Measurements from ENCODE around the gene TMEM106C. TPM values are rescaled to one million over a fixed set of nuclear protein-coding genes. Genes with fewer than 3 reads are reported as not detected.

The TMEM106C gene, protein sequence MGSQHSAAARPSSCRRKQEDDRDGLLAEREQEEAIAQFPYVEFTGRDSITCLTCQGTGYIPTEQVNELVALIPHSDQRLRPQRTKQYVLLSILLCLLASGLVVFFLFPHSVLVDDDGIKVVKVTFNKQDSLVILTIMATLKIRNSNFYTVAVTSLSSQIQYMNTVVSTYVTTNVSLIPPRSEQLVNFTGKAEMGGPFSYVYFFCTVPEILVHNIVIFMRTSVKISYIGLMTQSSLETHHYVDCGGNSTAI
- polyA plus RNA-seq (2013, experiment 1 of 2; ENCODE audit: insufficient read length) = 60.1 TPM
- 33.9 TPM for polyA plus RNA-seq (2013, experiment 2 of 2; ENCODE audit: insufficient read length)

DNA sequence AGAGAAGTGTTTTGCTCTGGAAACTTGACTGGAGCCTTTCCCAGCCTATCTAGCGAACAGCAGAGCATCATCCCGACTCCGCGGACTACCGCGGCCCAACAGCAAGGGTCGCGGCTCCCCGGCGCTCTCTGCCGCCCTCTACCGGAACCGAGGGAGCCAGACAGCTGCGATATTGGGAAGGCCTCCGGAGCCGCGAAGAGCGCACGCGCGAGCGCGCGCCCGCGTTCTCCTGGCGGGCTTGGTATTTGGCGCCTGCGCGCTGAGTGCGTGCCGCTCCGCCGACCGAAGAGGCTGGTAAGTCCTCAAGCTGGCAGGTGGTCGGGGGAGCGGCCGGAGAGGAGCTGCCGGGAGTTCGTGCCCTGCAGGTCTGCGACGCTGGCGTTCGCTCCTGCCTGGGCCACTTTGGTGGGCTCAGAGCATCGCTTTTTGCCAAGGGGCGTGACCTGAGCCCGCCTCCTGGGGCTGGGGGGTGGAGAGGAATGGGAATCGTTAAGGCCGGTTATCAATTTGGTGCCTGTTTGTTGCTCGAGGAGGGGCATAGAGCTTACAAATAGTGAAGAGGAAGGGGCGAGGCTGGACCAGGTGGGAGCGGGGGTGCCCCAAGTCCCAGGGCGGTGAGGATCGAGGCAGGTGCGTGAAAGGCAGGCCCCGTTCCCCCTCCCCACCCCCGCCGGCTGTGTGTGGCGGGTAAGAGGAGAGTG is at the start of gene TMEM106C:
Gene TMEM106C (plus strand): TSS at position 257 of the 701 bp plus-strand sequence. CDS start 641 bp downstream, outside the sequence.
- peak; percentile 85 for DNase-seq

DNA sequence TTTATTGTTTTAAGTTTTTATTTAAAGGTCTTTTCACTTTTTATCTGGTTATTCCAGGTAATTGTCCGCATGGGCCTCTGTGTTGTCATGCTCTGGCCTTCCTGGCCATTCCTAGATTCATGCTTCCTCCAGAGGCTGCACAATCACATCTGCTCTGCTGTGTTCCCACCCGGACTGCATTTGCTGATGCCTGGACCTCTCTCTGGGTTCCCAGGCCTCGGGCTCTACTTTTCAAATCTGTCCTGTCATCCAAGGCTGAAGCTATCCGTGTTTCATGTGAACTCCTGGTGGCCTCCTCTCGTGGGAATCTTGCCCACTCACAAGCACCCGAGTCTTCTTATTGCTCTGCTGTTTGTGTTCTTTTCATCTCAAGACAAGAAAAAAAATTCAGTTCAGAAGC is 42.5 kb upstream of the TMEM106C start:
- no peak for DNase-seq

DNA sequence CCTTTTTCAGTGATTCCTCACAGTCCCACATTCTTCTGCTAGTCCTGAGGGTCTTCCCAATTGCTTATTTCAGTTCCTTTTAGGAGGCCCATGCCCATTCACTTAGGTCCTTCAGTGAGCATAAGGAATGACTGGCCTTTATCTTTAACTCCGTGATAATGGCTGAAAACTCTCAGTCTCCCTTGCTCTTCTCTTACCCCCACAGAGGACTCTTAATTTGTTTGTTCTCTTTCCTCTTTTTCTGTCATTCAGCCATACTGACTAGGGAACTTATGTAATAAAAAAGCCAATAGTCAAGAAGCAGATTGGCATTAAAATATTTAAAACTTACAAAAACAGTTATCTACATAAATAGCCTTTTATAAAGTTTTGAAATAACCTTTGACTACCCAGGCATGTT is 41.5 kb upstream of the TMEM106C start:
- DNase-seq = no peak

DNA sequence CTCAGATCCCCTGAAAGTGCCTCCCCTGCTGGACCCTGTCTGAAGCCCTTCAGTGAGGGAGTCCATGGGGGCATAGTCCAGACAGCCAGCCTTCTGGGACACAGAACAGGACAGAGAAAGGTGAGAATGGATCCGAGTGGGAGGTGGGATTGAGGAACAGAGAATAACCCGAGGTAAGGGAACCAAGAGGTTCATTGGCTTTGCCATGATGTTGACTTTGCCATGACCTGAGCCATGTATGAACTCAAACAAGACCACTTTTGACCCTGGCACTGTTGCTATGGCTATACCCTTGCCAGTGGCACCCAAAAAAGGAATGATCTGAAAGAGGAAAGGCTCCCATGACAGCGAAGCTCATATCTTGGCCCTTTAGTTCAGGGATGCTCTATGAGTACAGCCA is 36.0 kb upstream of the TMEM106C start:
- DNase-seq = no peak

DNA sequence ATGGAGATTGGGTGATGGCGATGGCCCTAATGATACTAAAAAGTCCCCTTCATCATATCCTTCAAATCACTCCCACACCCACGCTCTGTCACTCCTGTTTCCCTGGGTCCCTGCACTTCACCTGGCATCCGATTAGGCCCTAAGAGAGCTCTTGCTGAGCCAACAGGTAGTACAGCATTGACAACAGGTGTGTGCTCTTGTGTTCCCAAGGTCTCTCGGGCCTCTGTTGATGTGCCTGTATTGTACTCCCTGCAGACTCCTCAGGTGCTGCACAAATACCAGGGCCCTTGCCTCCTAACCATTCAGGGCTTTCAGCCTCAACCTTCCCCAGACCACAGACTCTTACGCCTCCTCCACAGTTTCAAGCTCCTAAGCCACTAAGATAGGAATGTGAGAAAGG is 32.8 kb upstream of the TMEM106C start:
- no peak for DNase-seq

DNA sequence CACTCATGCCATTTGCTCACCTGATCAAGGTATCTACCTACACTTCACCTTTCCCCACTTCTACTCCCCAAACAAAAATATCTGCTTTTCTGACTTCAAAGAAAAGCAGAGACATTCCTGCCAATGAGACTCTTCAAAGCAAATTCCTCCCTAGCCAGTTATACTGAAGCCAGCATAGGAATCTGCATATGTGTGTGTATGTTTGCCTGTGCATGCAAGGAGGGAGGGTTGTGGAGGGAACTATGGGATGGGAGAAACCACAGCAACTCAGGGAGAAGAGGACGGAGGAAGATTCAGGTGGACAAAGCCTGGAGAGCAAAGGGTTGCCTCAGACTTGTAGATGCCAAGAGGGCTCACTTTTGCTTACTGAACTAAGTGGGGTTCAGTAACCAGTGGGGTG is 32.2 kb upstream of the TMEM106C start:
- DNase-seq = no peak

DNA sequence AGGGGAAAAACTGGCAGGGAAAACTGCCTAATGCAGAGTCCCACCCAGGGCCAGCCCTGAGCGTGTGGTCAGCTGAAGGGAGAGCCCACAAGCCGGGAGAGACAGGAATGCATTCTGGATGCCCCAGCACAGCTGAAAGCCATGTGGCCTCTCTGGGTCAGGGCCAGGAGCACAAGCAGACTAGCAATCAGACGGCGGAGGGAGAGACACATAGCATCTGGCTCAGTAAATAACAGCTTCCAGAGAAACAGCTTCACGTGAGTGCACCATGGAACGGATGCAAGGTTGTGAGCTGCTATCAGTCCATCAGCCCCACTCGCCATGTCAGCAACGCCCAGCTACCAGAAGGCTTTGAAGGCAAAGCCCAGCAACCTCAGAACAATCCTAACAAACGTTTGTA is 28.2 kb upstream of the TMEM106C start:
- peak; percentile 69 for DNase-seq

DNA sequence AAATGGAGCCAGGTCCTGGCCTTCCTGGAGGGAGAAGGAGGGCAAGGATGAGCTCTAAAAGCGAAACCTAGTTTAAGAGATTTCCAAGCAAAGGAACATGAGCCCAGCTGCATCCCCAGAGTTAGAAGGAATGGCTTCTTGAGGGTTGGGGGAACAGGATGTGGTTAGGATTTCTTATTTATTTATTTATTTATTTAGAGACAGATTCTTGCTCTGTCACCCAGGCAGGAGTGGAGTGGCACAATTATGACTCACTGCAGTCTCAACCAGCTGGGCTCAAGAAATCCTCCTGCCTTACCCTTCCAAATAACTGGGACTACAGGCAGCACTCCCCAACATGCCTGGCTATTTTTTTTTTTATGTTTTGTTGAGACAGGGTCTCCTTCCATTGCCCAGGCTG is 25.3 kb upstream of the TMEM106C start:
- DNase-seq = peak; percentile 81

DNA sequence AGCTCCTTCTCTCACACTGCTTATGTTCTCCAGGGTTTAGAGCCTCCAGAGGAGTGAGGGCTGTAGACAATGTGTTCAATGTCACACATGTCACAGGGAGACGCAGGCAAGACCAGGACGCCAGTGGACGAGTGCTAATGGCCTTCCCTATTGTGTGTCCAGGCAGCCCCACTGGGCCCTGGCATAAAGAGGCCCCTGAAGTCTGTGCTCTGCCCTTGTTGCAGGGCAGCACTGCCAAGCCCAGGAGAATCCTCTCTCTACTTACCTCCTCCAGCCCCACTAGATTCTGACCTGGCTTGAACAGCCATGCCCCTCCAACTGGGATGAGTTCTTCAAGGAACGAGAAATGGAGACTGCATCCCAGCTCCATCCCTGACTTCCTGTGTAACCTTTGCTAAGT is 24.8 kb upstream of the TMEM106C start:
- DNase-seq = no peak

DNA sequence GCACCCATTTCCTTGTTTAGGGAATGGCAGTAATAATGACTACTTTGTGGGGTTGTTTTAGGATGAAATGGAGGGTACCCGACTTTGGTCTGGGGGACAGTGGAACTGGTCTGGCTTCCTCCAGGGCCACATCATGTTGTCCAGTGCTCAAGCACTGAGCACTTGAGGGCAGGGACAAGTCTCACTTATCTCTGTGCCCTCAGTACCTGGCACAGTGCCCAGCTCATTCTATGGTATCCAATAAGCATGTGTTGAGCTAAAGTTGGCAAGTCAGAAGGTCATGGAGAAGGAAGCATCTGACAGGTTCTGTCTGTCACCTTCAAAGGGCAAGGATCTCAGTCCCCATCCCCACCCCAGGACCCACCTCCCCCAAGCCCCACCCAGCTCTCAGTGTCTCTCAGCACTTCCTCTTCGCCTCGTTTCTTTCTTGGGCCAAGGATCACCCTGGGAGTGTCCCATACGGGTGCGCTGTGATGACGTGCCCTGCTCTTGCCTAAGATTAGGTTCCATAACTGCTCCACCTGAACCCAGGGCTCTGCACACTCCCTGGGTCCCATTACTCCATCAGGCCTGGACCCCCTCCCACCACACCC is 24.3 kb upstream of the TMEM106C start:
- no peak for DNase-seq

DNA sequence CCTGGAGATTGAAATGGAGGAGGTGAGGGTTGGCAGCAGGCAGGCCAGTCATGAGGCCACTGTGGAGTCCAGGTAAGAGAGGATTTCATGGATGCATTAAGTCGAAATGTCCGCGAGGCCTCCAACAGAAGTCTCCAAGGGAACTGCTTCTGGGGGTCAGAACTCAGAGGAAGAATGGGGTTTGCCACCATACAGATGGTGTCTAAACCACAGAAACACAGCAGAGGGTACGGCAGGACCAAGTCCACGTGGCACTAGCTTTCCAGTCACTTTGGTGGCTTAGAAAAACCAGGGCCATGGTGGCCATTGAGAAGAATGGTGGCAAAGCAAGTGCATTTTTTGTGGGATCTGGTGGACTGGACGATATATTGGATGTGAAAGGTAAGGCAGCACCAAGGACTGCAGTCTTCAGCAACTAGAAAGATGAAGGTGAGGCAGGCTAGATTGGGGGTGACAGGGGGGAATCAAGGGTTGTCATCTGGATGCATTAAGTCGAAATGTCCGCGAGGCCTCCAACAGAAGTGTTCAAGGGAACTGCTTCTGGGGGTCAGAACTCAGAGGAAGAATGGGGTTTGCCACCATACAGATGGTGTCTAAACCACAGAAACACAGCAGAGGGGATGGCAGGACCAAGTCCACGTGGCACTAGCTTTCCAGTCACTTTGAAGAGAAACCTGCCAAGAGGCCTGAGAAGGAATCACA is 22.5 kb upstream of the TMEM106C start:
- no peak for DNase-seq

DNA sequence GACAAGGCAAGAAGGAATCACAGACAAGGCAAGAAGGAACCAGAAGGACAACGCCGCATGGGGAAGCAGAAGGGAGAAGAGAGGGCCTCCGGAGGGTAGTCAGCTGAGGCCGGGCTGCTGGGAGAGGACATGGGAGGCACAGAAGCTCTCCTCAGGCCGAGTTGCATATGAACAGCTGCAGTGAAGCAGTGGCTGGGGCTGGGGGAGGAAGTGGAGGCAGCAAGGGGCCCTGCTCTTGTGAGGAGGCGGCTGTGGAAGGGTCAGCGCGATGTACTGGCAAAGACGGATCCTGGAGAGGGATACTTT is 22.0 kb upstream of the TMEM106C start:
- no peak for DNase-seq

DNA sequence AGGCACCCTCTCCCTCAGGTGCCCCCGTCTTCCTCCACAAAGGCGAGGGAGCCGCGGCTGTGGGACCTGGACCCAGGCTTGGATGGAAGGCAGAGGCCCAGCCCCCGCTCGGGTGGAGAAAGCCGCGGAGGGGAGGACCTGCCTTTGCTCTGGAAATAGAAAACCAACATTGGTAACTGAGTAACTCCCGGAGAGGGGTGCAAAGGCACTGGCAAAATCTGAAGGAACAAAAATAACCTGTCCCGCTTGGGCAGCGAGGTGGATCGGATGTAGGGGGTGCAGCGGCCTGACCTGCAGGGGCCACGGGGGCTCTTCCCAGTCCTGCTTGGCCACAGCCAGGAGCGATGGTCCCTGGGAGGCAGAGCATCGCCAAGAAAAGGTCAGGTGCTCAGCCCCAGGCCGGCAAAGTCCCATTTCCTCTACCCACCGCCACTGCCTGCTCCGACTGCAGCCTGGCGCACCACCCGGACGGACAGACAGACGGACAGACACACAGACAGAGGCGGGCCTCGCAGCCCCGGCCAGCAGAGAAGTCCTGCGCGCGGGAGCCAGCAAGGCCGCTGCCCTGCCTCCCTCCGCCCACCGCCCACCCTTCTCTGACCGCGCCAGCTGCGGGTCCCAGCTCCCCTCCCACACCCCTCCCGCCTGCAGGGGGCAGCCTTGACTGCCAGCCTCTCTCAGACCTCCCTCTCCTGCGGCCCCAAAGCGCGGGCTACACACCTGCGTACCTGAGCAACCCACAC is 21.4 kb upstream of the TMEM106C start:
- DNase-seq = no peak

DNA sequence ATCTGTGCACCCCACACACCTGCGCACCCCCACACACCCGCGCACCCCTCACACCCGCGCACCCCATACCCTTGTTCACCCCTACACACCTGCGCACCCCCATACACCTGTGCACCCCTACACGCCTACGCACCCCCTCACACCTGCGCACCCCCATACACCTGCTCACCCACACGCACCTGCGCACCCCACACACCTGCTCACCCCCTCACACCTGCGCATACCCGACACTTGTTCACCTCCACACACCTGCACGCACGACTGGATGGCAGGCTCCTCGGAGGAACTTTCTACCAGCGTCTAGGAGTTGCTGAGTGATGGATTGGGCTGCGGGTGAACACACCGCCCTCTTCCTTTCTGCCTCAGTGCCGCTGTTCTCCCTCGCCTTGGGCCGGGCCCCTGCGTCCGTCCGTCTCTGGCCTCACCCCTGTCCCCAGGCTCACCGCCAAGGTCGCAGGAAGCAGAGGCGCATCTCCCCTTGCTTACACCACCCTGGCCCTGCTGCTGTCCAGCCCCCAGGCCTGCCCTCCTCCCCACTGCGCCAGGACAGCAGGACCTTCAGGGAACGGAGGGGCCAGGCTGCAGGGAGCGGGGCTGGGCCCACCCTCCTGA is 20.7 kb upstream of the TMEM106C start:
- no peak for DNase-seq

DNA sequence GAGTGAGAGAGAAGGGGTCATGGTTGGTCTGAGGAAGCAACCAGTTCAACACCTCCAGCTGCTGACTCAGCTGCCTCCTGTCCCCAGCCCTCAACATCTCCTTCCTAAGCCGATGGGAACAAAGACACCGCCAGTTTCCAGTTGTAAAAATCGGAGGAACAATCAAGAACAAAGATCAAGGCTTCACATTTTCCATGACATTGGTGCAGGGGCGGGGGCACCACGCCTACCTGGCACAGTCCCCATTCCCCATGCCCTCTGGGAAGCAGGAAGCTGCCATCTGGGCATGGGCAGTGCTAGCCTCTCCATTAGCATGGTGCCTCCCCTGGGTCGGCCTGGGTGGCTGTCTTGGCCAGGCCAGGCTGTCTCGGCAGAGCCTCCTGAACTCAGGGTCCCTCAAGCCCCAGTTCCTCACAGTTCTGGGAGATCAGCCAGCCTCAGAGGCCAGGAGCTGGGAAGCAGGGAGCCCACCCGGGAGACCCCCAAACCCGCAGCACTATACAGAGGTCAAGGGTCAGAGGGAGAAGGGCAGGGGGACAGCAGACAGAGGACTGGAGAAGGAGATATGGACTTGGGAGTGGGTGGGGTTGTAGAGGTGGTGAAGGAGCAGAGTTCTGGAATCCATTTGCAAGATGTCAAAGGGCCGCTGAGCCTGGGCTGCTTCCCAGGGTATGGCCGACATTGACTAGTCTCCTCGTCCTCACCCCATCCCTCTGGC is 19.6 kb upstream of the TMEM106C start:
- DNase-seq = no peak

DNA sequence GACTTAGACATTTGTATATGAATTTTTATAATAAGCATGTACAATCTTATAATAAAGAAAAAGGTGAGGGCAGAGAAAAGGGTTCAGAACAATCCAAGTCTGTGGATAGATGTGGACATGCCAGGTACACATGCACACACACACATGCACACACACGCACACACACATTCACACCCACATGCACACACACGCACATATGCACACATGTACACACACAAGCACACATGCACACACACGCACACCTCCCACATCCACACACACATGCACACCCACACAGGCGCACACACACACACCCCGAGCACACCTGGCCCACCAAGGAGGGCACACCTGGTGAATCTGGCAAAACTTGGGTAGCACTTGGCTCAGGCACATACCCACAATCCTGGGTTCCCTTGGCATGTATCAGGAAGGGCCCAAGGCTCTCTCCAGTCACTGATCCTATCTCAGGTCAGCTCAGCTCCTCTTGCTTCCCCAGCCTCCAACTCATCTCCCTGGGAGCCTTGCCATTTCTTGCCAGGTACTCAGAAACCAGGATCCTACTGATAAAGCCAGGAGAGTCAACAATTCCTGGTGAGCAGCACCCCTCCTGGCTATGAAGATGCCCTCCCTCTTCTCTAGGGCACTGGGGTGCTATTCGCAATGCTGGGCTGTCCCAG is 18.6 kb upstream of the TMEM106C start:
- no peak for DNase-seq

DNA sequence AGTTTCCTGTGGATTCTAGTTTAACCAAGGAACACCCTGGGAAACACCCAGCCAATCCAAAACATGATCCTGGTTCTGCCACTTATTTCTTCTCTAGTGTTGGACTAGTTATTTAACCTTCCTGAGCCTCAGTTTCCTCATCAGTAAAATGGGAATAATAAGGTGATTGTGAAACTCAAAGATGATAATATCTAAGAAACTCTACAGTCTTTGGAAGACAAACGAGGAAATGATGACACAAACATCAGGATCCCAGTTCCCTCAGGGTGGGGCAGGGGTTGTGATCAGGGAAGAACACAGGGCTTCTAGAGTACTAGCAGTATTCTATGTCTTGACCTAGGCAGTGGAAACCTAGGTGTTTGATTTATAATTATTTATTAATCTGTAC is 18.1 kb upstream of the TMEM106C start:
- DNase-seq = no peak

DNA sequence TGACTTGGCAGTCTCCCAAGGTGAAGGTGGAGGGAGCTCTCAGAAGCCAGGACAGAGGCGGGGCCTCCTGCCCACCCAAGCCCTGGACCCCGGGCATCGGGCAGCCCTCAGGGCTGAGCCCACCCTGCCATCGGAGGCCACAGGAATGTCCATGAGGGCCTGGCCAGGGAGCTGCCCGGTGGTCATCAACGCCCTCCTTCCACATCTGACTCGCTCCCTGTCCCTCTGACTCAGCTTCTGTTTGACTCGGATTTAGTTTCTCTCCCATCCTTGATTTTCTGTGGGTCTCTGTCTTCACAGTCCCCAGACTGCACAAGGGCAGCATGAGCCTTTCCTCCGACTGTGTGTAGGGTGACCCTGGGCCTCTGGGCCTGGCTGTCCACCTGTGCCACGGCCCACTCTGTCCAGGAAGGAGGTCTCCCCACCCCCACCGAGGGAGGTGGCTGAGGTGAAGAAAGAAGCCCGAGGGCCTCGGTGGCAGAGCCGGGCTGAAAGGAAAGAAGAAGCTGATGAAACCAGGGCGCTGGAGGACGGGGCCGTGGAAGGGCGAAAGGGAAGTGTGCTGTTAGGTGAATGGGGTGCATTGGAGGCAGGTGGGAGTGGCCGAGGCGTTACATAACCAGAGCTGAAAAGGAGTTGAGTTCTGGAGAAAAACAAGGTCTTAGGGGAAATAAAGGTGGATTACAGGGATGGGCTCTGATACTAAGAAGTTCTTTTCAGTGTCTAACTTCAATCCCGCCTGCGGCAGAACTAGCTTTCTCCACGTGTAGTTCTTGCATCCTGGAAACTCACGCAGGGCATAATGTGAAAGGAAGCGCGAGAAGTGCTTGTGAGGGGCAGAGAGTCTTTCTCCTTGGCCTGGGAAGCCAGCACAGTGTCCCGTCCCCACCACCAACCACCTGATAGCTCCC is 16.7 kb upstream of the TMEM106C start:
- peak; percentile 65 for DNase-seq

DNA sequence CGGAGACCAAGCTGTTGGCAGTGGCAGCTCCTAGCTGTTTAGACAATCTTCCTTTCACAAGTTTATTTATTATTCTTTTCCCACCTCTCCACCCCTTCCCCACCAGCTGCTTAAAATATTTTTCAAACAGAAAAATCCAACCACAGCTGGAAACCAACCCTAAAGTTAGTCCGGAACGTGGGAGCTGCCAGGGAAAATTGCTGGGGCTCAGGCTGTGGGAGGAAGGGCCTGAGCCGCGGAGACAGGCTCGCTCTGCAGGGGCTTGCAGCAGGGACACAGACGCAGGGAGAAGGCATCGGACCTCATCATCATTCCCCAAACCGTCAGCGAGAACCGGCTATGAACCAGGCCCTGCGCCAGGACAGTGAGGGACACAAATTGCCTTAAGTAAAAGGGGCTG is 16.1 kb upstream of the TMEM106C start:
- DNase-seq = peak; percentile 21

All from fibroblast of skin of back (primary cell).